Measurements from ENCODE around the gene ROM1. TPM values are rescaled to one million over a fixed set of nuclear protein-coding genes. Genes with fewer than 3 reads are reported as not detected.
A peak's percentile ranks its signal among the peaks of the same experiment; 100 is the strongest.

The ROM1 gene
- total RNA-seq, 1 experiment from 2014 or later = 2.7 TPM

DNA sequence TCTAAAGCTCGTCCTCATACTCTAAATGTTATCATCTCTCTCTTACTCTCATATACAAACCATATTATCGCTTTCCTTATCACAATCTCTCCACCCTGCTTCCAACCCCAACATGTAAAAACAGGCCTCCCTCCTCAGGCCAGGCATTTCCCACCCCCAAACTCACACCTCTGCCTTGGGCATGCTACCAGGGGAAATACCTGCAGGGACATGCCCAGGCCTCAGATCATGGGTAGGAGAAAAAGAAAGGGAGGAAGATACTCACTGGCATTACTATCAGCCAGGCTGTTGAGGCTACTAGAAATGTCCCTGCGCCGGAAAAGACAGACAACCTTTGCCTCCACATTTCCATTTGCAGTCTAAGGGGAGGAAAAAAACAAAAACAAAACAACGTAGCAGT, 13.2 kb upstream of the ROM1 start:
- CTCF ChIA-PET = interaction anchor here (0.9 to 1.7 kb wide), 4 partner anchors 8 to 175 kb away, joined by 4 to 9 read pairs (median 5); partner anchors contain the start of genes EML3, ROM1 and TUT1
- H3K9ac ChIP-seq (ENCODE audit: low read length) = peak overlapping the region; percentile 99
- no peak overlapping the region for H2AFZ ChIP-seq (ENCODE audit: low read depth, low read length, poor library complexity, severe bottlenecking)
- TF ChIP-seq JUND (IDR thresholded peaks at IDR 0.05) (no peak), EZH2 (IDR thresholded peaks at IDR 0.05) (no peak), YY1 (IDR thresholded peaks at IDR 0.05; ENCODE audit: extremely low read depth, insufficient replicate concordance, low read depth, low read length) (no peak), TCF7L2 (IDR thresholded peaks at IDR 0.05; ENCODE audit: borderline replicate concordance, extremely low read depth, insufficient read depth, insufficient read length) (no peak), POLR2A (IDR thresholded peaks at IDR 0.05; ENCODE audit: borderline replicate concordance, extremely low read depth, insufficient read depth, insufficient read length) (no peak), ZFX (IDR thresholded peaks at IDR 0.05) (no peak), ZNF274 (IDR thresholded peaks at IDR 0.05; ENCODE audit: low read depth, low read length) (no peak), RAD21 (IDR thresholded peaks at IDR 0.05; ENCODE audit: low read depth) (no peak)
- no peak for ATAC-seq
- no peaks in the 10 kb centered on the region for H3K9me3 ChIP-seq (ENCODE audit: control insufficient read depth in 1 of 2, insufficient read depth in 1 of 2, low read depth in 1 of 2, low read length in 2 of 2)
- H3K4me1 ChIP-seq (ENCODE audit: control insufficient read depth in 1 of 2, insufficient read depth in 2 of 2, low read length in 2 of 2) = peaks cover 13 to 39% of the 10 kb centered on the region in 2 experiments
- H3K9me2 ChIP-seq (ENCODE audit: insufficient read depth) = no peaks in the 10 kb centered on the region
- H3K27me3 ChIP-seq (ENCODE audit: insufficient read depth, low read length) = no peaks in the 10 kb centered on the region
- no peak for DNase-seq (ENCODE audit: low read depth, low spot score)
- H3K36me3 ChIP-seq (ENCODE audit: control insufficient read depth in 1 of 2, insufficient read depth in 2 of 2, low read length in 2 of 2) = peaks cover 29 to 38% of the 10 kb centered on the region in 2 experiments; a peak in 3 of 4 replicates
- RAD21 ChIA-PET (ENCODE audit: low non-redundant PET in 1 of 2, low total read pairs in 2 of 2, uncharacterized antibody in 2 of 2, unreplicated experiment in 2 of 2) = no interaction called here
- intact Hi-C loops (cut with micrococcal nuclease) = no loop called here
- POLR2A ChIA-PET = interaction anchor here (0.8 to 4.5 kb wide), 4 partner anchors 8 to 241 kb away, joined by 3 to 40 read pairs (median 10); partner anchors contain the start of genes C11orf98, CSKMT, EEF1G and TUT1
- peak overlapping the region; percentile 92 to 94 for H3K4me3 ChIP-seq (replicated peaks in 1 of 2; ENCODE audit: low read depth in 1 of 2, low read length in 2 of 2)
- TSS peak; percentile 56 for BruUV-seq (replicated peaks)
- H4K20me1 ChIP-seq (ENCODE audit: insufficient read depth) = no peaks in the 10 kb centered on the region
- peaks cover 58% of the 10 kb centered on the region for H3K79me2 ChIP-seq (ENCODE audit: insufficient read depth, low read length)
- peak overlapping the region; percentile 99 for H3K27ac ChIP-seq (ENCODE audit: low read depth, low read length)
- H3K4me2 ChIP-seq (ENCODE audit: low read length) = peak overlapping the region; percentile 88

DNA sequence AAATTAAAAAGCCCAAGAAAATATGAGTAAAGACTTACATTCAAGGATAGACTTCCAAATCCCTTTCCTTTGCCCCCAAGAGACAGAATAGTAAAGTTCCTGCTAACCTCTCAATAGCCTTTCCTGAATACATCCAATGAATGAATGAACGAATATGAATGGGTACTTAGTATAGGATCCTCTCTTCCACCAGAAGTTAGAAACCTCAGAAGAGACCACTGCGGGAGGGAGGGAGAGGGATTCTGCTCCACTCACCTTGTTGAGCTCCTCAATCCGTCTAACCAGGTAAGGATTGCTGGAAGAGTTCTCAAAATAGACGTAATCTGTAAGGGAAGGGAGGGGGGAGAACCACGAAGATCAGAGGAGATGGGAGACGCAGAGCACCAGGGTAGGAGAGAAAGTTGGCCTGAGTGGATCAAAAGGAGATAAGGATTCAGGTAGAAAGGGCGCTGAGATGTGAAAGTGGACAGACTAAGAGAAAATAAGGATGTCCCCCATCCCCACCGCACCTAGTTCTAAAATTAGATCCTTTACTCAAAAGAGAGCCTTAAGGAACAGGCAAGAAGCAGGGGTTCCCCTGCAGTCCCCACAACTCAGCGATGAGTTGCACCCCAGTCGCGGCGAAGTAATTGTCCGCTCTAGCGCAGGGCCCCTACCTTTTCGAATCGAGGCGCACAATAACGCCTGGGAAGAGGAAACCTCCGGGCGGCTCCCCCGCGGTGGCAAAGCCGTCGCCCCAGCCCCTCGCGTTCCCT, 12.5 kb upstream of the ROM1 start:
- Histone ChIP-seq H3K79me2 (ENCODE audit: insufficient read depth, low read length) (peaks cover 57% of the 10 kb centered on the region), H2AFZ (ENCODE audit: low read depth, low read length, poor library complexity, severe bottlenecking) (no peak overlapping the region)
- POLR2A ChIA-PET = interaction anchor here (1.1 to 4.5 kb wide), 5 partner anchors 9 to 241 kb away, joined by 3 to 40 read pairs (median 9); partner anchors contain the start of genes C11orf98, CSKMT and TUT1

More for the DNA sequence above, 12.5 kb upstream of the ROM1 start:
- BruUV-seq (replicated peaks) = no TSS peak
- Histone ChIP-seq H3K27me3 (ENCODE audit: insufficient read depth, low read length) (no peaks in the 10 kb centered on the region), H4K20me1 (ENCODE audit: insufficient read depth) (no peaks in the 10 kb centered on the region), H3K9me2 (ENCODE audit: insufficient read depth) (no peaks in the 10 kb centered on the region), H3K9me3 (ENCODE audit: control insufficient read depth in 1 of 2, insufficient read depth in 1 of 2, low read depth in 1 of 2, low read length in 2 of 2) (no peaks in the 10 kb centered on the region), H3K27ac (ENCODE audit: low read depth, low read length) (peak overlapping the region; percentile 99), H3K36me3 (ENCODE audit: control insufficient read depth in 1 of 2, insufficient read depth in 2 of 2, low read length in 2 of 2) (peaks cover 27 to 31% of the 10 kb centered on the region in 2 experiments; a peak in 3 of 4 replicates), H3K4me2 (ENCODE audit: low read length) (peak overlapping the region; percentile 88), H3K4me1 (ENCODE audit: control insufficient read depth in 1 of 2, insufficient read depth in 2 of 2, low read length in 2 of 2) (peaks cover 13 to 44% of the 10 kb centered on the region in 2 experiments), H3K9ac (ENCODE audit: low read length) (peak overlapping the region; percentile 99), H3K4me3 (replicated peaks in 1 of 2; ENCODE audit: low read depth in 1 of 2, low read length in 2 of 2) (peak overlapping the region; percentile 92 to 94)
- intact Hi-C loops (cut with micrococcal nuclease) = loop anchor here (1.0 kb wide), 1 partner anchor 9 kb away; the partner anchor contains the start of gene TUT1
- CTCF ChIA-PET = interaction anchor here (1.7 kb wide), 1 partner anchor 9 kb away, joined by 6 read pairs; the partner anchor contains the start of gene TUT1
- no peak for TF ChIP-seq CEBPB (IDR thresholded peaks at IDR 0.05; ENCODE audit: low read depth)
- TF ChIP-seq, protein P1, sequence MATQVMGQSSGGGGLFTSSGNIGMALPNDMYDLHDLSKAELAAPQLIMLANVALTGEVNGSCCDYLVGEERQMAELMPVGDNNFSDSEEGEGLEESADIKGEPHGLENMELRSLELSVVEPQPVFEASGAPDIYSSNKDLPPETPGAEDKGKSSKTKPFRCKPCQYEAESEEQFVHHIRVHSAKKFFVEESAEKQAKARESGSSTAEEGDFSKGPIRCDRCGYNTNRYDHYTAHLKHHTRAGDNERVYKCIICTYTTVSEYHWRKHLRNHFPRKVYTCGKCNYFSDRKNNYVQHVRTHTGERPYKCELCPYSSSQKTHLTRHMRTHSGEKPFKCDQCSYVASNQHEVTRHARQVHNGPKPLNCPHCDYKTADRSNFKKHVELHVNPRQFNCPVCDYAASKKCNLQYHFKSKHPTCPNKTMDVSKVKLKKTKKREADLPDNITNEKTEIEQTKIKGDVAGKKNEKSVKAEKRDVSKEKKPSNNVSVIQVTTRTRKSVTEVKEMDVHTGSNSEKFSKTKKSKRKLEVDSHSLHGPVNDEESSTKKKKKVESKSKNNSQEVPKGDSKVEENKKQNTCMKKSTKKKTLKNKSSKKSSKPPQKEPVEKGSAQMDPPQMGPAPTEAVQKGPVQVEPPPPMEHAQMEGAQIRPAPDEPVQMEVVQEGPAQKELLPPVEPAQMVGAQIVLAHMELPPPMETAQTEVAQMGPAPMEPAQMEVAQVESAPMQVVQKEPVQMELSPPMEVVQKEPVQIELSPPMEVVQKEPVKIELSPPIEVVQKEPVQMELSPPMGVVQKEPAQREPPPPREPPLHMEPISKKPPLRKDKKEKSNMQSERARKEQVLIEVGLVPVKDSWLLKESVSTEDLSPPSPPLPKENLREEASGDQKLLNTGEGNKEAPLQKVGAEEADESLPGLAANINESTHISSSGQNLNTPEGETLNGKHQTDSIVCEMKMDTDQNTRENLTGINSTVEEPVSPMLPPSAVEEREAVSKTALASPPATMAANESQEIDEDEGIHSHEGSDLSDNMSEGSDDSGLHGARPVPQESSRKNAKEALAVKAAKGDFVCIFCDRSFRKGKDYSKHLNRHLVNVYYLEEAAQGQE (IDR thresholded peaks at IDR 0.05; ENCODE audit: low read depth) = no peak
- TF ChIP-seq ZNF274 (IDR thresholded peaks at IDR 0.05; ENCODE audit: low read depth, low read length) = no peak
- no peak for TF ChIP-seq TCF7L2 (IDR thresholded peaks at IDR 0.05; ENCODE audit: borderline replicate concordance, extremely low read depth, insufficient read depth, insufficient read length)
- no peak for TF ChIP-seq SRF (IDR thresholded peaks at IDR 0.05; ENCODE audit: low read depth)
- no peak for TF ChIP-seq ZFX (IDR thresholded peaks at IDR 0.05)
- TF ChIP-seq CBX3 (IDR thresholded peaks at IDR 0.05; ENCODE audit: low read depth) = no peak
- no peak for TF ChIP-seq JUND (IDR thresholded peaks at IDR 0.05)
- no peak for TF ChIP-seq YY1 (IDR thresholded peaks at IDR 0.05; ENCODE audit: extremely low read depth, insufficient replicate concordance, low read depth, low read length)
- TF ChIP-seq ELF1 (IDR thresholded peaks at IDR 0.05; ENCODE audit: borderline replicate concordance, low read depth) = no peak
- no peak for TF ChIP-seq MAX (IDR thresholded peaks at IDR 0.05)
- TF ChIP-seq POLR2AphosphoS5 (IDR thresholded peaks at IDR 0.05; ENCODE audit: low read depth, low read length) = no peak
- no peak for TF ChIP-seq RAD21 (IDR thresholded peaks at IDR 0.05; ENCODE audit: low read depth)
- ATAC-seq = no peak
- RAD21 ChIA-PET (ENCODE audit: low non-redundant PET in 1 of 2, low total read pairs in 2 of 2, uncharacterized antibody in 2 of 2, unreplicated experiment in 2 of 2) = interaction anchor here in 1 of 2 experiments (1.5 kb wide), 1 partner anchor 8 kb away, joined by 4 read pairs; no protein-coding TSS in a partner anchor
- no peak for DNase-seq (ENCODE audit: low read depth, low spot score)
